Right lobe of liver (tissue), 6 donors: Measurements from ENCODE around the gene AGR2. TPM values are rescaled to one million over a fixed set of nuclear protein-coding genes. Genes with fewer than 3 reads are reported as not detected.

Experiments used
- ATAC-seq, 4 donors: fragments of 200-7000 bp; cut with Tn5 transposase; one replicate each; pipeline ENCODE4 v1.9.1; 2020; ENCODE audit warnings: mild to moderate bottlenecking in 4 of 4, moderate library complexity in 4 of 4
- DNase-seq, 3 donors: peaks; one replicate each; pipeline ENCODE4 v3.0.0-alpha.2; 2020
- H3K27ac ChIP-seq, 3 donors: fragments of 200-600 bp; one replicate each; pipeline ENCODE4 v1.8.0; 2022
- H3K27me3 ChIP-seq, 2 donors: fragments of 200-600 bp; one replicate each; pipeline ENCODE4 v1.8.0; 2022
- H3K36me3 ChIP-seq, 4 donors: fragments of 200-600 bp; sonication (generic) in 1 of 4; one replicate each; pipeline versions ENCODE4 v1.5.1 to v1.8.0; 2017 to 2022; ENCODE audit warnings: control low read depth in 1 of 4
- H3K4me1 ChIP-seq, 4 donors: fragments of 200-600 bp; sonication (generic) in 1 of 4; one replicate each; pipeline versions ENCODE4 v1.5.1 to v1.8.0; 2017 to 2022; ENCODE audit warnings: control low read depth in 1 of 4
- H3K4me3 ChIP-seq, 3 donors: fragments of 200-600 bp; one replicate each; pipeline ENCODE4 v1.8.0; 2022
- H3K9me3 ChIP-seq, 4 donors: fragments of 200-600 bp; sonication (generic) in 1 of 4; one replicate each; pipeline versions ENCODE4 v1.5.1 to v1.8.0; 2017 to 2022; ENCODE audit warnings: control low read depth in 1 of 4
- CTCF ChIP-seq, 4 donors: fragments of 200-600 bp in 3 of 4; fragments of 450-650 bp in 1 of 4; IDR thresholded peaks; one replicate each; pipeline versions ENCODE4 v1.5.1 to v1.8.0; 2016 to 2022; ENCODE audit warnings: antibody characterized with exemption in 4 of 4, mild to moderate bottlenecking in 2 of 4
- POLR2A ChIP-seq: fragments of 450-650 bp; IDR thresholded peaks from one replicate; pipeline ENCODE4 v1.6.1; 2017; ENCODE audit warnings: antibody characterized with exemption, mild to moderate bottlenecking
- WGBS: methylation state at CpG from one replicate; pipeline ENCODE4 v1.1.6; 2018; ENCODE audit warnings: low coverage, low lambda C conversion rate; ENCODE audit not compliant: insufficient coverage; ENCODE audit errors: missing lambda C conversion rate; 5-methylcytosine and 5-hydroxymethylcytosine counted together
- intact Hi-C, 2 donors: fragments of 100-400 bp; cut with DNase I; formaldehyde crosslinking; loops; one replicate each; pipeline versions ENCODE4 v1.11.2 to v1.14.1; 2022
- total RNA-seq, 6 experiments: library from RNA; depleted of rRNA in 2 of 6; stranded (reverse); fragments of >200 nt in 2 of 6; fragmentation: NEBNext Ultra II Directional in 3 of 6; extraction: Animal tissue kit (Norgen Biotek cat#: 25700) in 3 of 6; gene quantifications; one replicate each; pipeline versions ENCODE4 v1.1.0 to v1.2.4, GENCODE V29; 2016 to 2023
- donor health status: DM: no; HTN: yes; CAD: no.
- donor health status: DM: no; HTN: no; CAD: no.
- donor health status: DM: no; HTN: no; CAD: no.
- donor health status: DM: no; HTN: yes; CAD: no.
- donor health status: DM: no; HTN: yes; CAD: no.

Gene AGR2
- total RNA-seq, 6 experiments from 2014 or later: 0.15 to 0.43 (median 0.33) TPM; not detected in 2

- no peak overlapping the region for H3K4me3 ChIP-seq
- 46% methylated on average over 3 of the region's 3 CpGs for WGBS
Observed at GRCh38 chr7:16805441-16805840, 642 bp upstream of the AGR2 start.

DNA sequence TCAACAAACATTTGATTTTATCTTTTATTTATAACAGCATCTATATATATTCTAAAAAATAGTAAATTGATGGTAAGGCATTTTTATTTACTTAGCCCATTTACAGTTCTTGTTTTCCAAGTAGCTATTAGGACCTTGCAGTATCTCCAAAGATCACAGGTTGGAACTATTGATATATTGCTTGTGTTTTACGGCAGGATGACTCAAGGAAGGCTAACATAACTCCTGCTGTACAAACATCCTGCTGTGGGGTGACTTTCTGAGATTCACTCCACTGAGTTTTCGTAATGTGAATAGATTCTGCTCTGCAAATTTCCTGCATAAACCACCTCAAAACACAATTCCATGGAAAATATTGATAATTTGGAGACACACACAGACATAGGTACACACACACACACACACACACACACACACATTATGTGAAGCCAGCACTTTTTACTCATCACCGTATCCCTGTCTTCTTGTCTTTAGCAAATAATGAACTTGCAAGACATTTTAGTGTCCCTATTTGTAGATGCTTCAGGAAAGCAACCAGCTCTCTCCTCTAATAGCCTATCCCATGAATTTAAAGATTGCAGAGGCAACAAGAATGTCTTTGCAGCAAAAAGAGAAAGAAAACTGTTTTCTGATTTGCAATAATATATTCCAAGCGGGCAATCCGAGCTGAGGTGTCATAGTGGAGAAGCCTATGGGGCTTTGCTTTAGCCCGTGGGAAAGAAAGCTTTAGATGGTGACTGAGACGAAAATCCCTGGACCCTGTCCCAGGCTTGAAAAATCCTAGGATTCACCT, 722 bp downstream of the AGR2 start:
- Histone ChIP-seq H3K36me3 (no peaks in the 10 kb centered on the region), H3K27ac (no peak overlapping the region), H3K4me1 (no peaks in the 10 kb centered on the region), H3K27me3 (no peaks in the 10 kb centered on the region), H3K4me3 (no peak overlapping the region), H3K9me3 (no peaks in the 10 kb centered on the region)
- DNase-seq (no peak), ATAC-seq (no peak)
- intact Hi-C loops: no loop called here
- TF ChIP-seq POLR2A: no peak
- TF ChIP-seq CTCF (IDR thresholded peaks at IDR 0.05): no peak
- WGBS: 80% methylated on average over 7 of the region's 7 CpGs

More at GRCh38 chr7:16805441-16805840, 642 bp upstream of the AGR2 start:
- DNase-seq (no peak), ATAC-seq (no peak)
- Histone ChIP-seq H3K27me3 (no peaks in the 10 kb centered on the region), H3K4me1 (no peaks in the 10 kb centered on the region), H3K9me3 (no peaks in the 10 kb centered on the region), H3K27ac (no peak overlapping the region), H3K36me3 (no peaks in the 10 kb centered on the region)
- intact Hi-C loops: no loop called here
- TF ChIP-seq CTCF (IDR thresholded peaks at IDR 0.05): no peak
- TF ChIP-seq POLR2A: no peak

DNA sequence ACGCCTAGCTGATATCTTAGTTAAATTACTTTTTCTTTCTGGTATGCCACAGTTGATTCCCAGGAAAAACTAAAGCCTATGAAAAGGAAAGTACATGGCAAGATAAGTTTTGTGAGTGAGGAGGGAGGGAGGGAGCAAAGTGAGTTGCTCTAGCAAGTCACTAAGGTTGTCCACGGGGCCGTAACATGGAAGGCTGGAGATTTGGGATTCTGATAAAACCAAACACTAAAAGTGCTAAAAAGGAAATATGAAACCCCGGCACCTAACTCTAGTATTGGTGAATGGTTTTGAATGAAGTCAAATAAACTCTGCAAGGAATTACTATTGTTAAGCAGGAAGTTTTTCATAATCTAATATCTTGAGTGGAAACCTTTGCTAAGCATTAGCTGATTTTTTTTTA, 1.7 kb downstream of the AGR2 start:
- Histone ChIP-seq H3K4me1 (no peaks in the 10 kb centered on the region), H3K27ac (no peak overlapping the region), H3K9me3 (no peaks in the 10 kb centered on the region), H3K4me3 (no peak overlapping the region), H3K27me3 (no peaks in the 10 kb centered on the region), H3K36me3 (no peaks in the 10 kb centered on the region)
- DNase-seq: no peak
- WGBS: 76% methylated on average over 4 of the region's 4 CpGs
- intact Hi-C loops: no loop called here
- no peak for TF ChIP-seq CTCF (IDR thresholded peaks at IDR 0.05)
- TF ChIP-seq POLR2A: no peak
- ATAC-seq: no peak

- Histone ChIP-seq H3K36me3 (no peaks in the 10 kb centered on the region), H3K4me1 (no peaks in the 10 kb centered on the region), H3K27ac (no peak overlapping the region), H3K9me3 (no peaks in the 10 kb centered on the region), H3K27me3 (no peaks in the 10 kb centered on the region), H3K4me3 (no peak overlapping the region)
- 68% methylated on average over 4 of the region's 4 CpGs for WGBS
- intact Hi-C loops: no loop called here
- TF ChIP-seq POLR2A (no peak), CTCF (IDR thresholded peaks at IDR 0.05) (no peak)
- ATAC-seq: no peak
- DNase-seq: no peak
Observed at GRCh38 chr7:16801579-16801978, 3.2 kb downstream of the AGR2 start.
